ENCODE data around the gene SDHAF1.
"Not testable (repeated sequence)": the region's sequence is repeated elsewhere in the genome, so short reads cannot be mapped to it uniquely, and the experiment has no call there.

The SDHAF1 gene

GRCh38 chr19:35966771-35967170 lies 28.2 kb upstream of the SDHAF1 start:
- Histone ChIP-seq H3K9ac (ENCODE audit: low read depth, low read length) (no peak overlapping the region), H3K27me3 (ENCODE audit: control insufficient read depth, insufficient read depth, low read length) (peaks cover 3% of the 10 kb centered on the region; the same call in 1 of the 2 replicates), H3K9me3 (ENCODE audit: control insufficient read depth, insufficient read depth, low read length) (no peaks in the 10 kb centered on the region), H3K4me1 (ENCODE audit: control insufficient read depth, insufficient read depth, low read length) (no peaks in the 10 kb centered on the region), H3K36me3 (ENCODE audit: control insufficient read depth, insufficient read depth, low read length) (no peaks in the 10 kb centered on the region), H3K4me3 (ENCODE audit: low read depth, low read length) (no peak overlapping the region), H3K27ac (ENCODE audit: low read depth, low read length) (no peak overlapping the region)

GRCh38 chr19:35973487-35973886 lies 21.5 kb upstream of the SDHAF1 start:
- H3K27me3 ChIP-seq (ENCODE audit: control insufficient read depth, insufficient read depth, low read length) = no peaks in the 10 kb centered on the region
- H3K36me3 ChIP-seq (ENCODE audit: control insufficient read depth, insufficient read depth, low read length) = no peaks in the 10 kb centered on the region
- no peaks in the 10 kb centered on the region for H3K9me3 ChIP-seq (ENCODE audit: control insufficient read depth, insufficient read depth, low read length)
- no peaks in the 10 kb centered on the region for H3K4me1 ChIP-seq (ENCODE audit: control insufficient read depth, insufficient read depth, low read length)
- no peak overlapping the region for H3K4me3 ChIP-seq (ENCODE audit: low read depth, low read length)
- H3K9ac ChIP-seq (ENCODE audit: low read depth, low read length) = no peak overlapping the region
- no peak overlapping the region for H3K27ac ChIP-seq (ENCODE audit: low read depth, low read length)

- no peaks in the 10 kb centered on the region for H3K9me3 ChIP-seq (ENCODE audit: control insufficient read depth, insufficient read depth, low read length)
- no peak overlapping the region for H3K9ac ChIP-seq (ENCODE audit: low read depth, low read length)
- H3K36me3 ChIP-seq (ENCODE audit: control insufficient read depth, insufficient read depth, low read length) = no peaks in the 10 kb centered on the region
- H3K27me3 ChIP-seq (ENCODE audit: control insufficient read depth, insufficient read depth, low read length) = no peaks in the 10 kb centered on the region
- no peaks in the 10 kb centered on the region for H3K4me1 ChIP-seq (ENCODE audit: control insufficient read depth, insufficient read depth, low read length)
- no peak overlapping the region for H3K4me3 ChIP-seq (ENCODE audit: low read depth, low read length)
- no peak overlapping the region for H3K27ac ChIP-seq (ENCODE audit: low read depth, low read length)
These were observed 19.3 kb upstream of the SDHAF1 start for GRCh38 chr19:35975608-35976214.

- H3K4me1 ChIP-seq (ENCODE audit: control insufficient read depth, insufficient read depth, low read length) = no peaks in the 10 kb centered on the region
- no peak overlapping the region for H3K4me3 ChIP-seq (ENCODE audit: low read depth, low read length)
- H3K9me3 ChIP-seq (ENCODE audit: control insufficient read depth, insufficient read depth, low read length) = no peaks in the 10 kb centered on the region
- no peaks in the 10 kb centered on the region for H3K27me3 ChIP-seq (ENCODE audit: control insufficient read depth, insufficient read depth, low read length)
- H3K9ac ChIP-seq (ENCODE audit: low read depth, low read length) = no peak overlapping the region
- H3K36me3 ChIP-seq (ENCODE audit: control insufficient read depth, insufficient read depth, low read length) = no peaks in the 10 kb centered on the region
- no peak overlapping the region for H3K27ac ChIP-seq (ENCODE audit: low read depth, low read length)
These were observed 17.4 kb upstream of the SDHAF1 start for GRCh38 chr19:35977446-35978222.

GRCh38 chr19:35978271-35978670 lies 16.7 kb upstream of the SDHAF1 start:
- Histone ChIP-seq H3K36me3 (ENCODE audit: control insufficient read depth, insufficient read depth, low read length) (no peaks in the 10 kb centered on the region), H3K9me3 (ENCODE audit: control insufficient read depth, insufficient read depth, low read length) (no peaks in the 10 kb centered on the region), H3K4me1 (ENCODE audit: control insufficient read depth, insufficient read depth, low read length) (no peaks in the 10 kb centered on the region), H3K9ac (ENCODE audit: low read depth, low read length) (no peak overlapping the region), H3K4me3 (ENCODE audit: low read depth, low read length) (no peak overlapping the region), H3K27me3 (ENCODE audit: control insufficient read depth, insufficient read depth, low read length) (no peaks in the 10 kb centered on the region), H3K27ac (ENCODE audit: low read depth, low read length) (no peak overlapping the region)

GRCh38 chr19:35978832-35979365 lies 16.1 kb upstream of the SDHAF1 start:
- no peak overlapping the region for H3K4me3 ChIP-seq (ENCODE audit: low read depth, low read length)
- H3K9me3 ChIP-seq (ENCODE audit: control insufficient read depth, insufficient read depth, low read length) = no peaks in the 10 kb centered on the region
- H3K4me1 ChIP-seq (ENCODE audit: control insufficient read depth, insufficient read depth, low read length) = no peaks in the 10 kb centered on the region
- no peak overlapping the region for H3K9ac ChIP-seq (ENCODE audit: low read depth, low read length)
- no peak overlapping the region for H3K27ac ChIP-seq (ENCODE audit: low read depth, low read length)
- no peaks in the 10 kb centered on the region for H3K27me3 ChIP-seq (ENCODE audit: control insufficient read depth, insufficient read depth, low read length)
- H3K36me3 ChIP-seq (ENCODE audit: control insufficient read depth, insufficient read depth, low read length) = no peaks in the 10 kb centered on the region

- not testable (repeated sequence) for H3K27ac ChIP-seq (ENCODE audit: low read depth, low read length); H3K9ac ChIP-seq (ENCODE audit: low read depth, low read length); H3K4me1 ChIP-seq (ENCODE audit: control insufficient read depth, insufficient read depth, low read length); H3K9me3 ChIP-seq (ENCODE audit: control insufficient read depth, insufficient read depth, low read length); H3K36me3 ChIP-seq (ENCODE audit: control insufficient read depth, insufficient read depth, low read length); H3K27me3 ChIP-seq (ENCODE audit: control insufficient read depth, insufficient read depth, low read length); H3K4me3 ChIP-seq (ENCODE audit: low read depth, low read length)
These were observed 14.0 kb upstream of the SDHAF1 start for GRCh38 chr19:35980997-35981396.

- H3K36me3 ChIP-seq (ENCODE audit: control insufficient read depth, insufficient read depth, low read length) = no peaks in the 10 kb centered on the region
- no peak overlapping the region for H3K9ac ChIP-seq (ENCODE audit: low read depth, low read length)
- H3K9me3 ChIP-seq (ENCODE audit: control insufficient read depth, insufficient read depth, low read length) = no peaks in the 10 kb centered on the region
- no peak overlapping the region for H3K4me3 ChIP-seq (ENCODE audit: low read depth, low read length)
- peaks cover 14% of the 10 kb centered on the region for H3K27me3 ChIP-seq (ENCODE audit: control insufficient read depth, insufficient read depth, low read length)
- no peak overlapping the region for H3K27ac ChIP-seq (ENCODE audit: low read depth, low read length)
- no peaks in the 10 kb centered on the region for H3K4me1 ChIP-seq (ENCODE audit: control insufficient read depth, insufficient read depth, low read length)
These were observed 11.8 kb upstream of the SDHAF1 start for GRCh38 chr19:35983177-35983576.

- no peak overlapping the region for H3K4me3 ChIP-seq (ENCODE audit: low read depth, low read length)
- H3K4me1 ChIP-seq (ENCODE audit: control insufficient read depth, insufficient read depth, low read length) = no peaks in the 10 kb centered on the region
- no peaks in the 10 kb centered on the region for H3K9me3 ChIP-seq (ENCODE audit: control insufficient read depth, insufficient read depth, low read length)
- H3K27ac ChIP-seq (ENCODE audit: low read depth, low read length) = no peak overlapping the region
- no peaks in the 10 kb centered on the region for H3K36me3 ChIP-seq (ENCODE audit: control insufficient read depth, insufficient read depth, low read length)
- peaks cover 14% of the 10 kb centered on the region for H3K27me3 ChIP-seq (ENCODE audit: control insufficient read depth, insufficient read depth, low read length)
- no peak overlapping the region for H3K9ac ChIP-seq (ENCODE audit: low read depth, low read length)
These were observed 8.9 kb upstream of the SDHAF1 start for GRCh38 chr19:35986111-35986510.

GRCh38 chr19:35986664-35987570 lies 8.1 kb upstream of the SDHAF1 start:
- Histone ChIP-seq H3K27me3 (ENCODE audit: control insufficient read depth, insufficient read depth, low read length) (peaks cover 14% of the 10 kb centered on the region), H3K4me3 (ENCODE audit: low read depth, low read length) (peak overlapping the region; percentile 55), H3K9ac (ENCODE audit: low read depth, low read length) (no peak overlapping the region), H3K36me3 (ENCODE audit: control insufficient read depth, insufficient read depth, low read length) (no peaks in the 10 kb centered on the region), H3K27ac (ENCODE audit: low read depth, low read length) (no peak overlapping the region), H3K4me1 (ENCODE audit: control insufficient read depth, insufficient read depth, low read length) (no peaks in the 10 kb centered on the region), H3K9me3 (ENCODE audit: control insufficient read depth, insufficient read depth, low read length) (no peaks in the 10 kb centered on the region)

- Histone ChIP-seq H3K4me1 (ENCODE audit: control insufficient read depth, insufficient read depth, low read length) (no peaks in the 10 kb centered on the region), H3K9me3 (ENCODE audit: control insufficient read depth, insufficient read depth, low read length) (no peaks in the 10 kb centered on the region), H3K27me3 (ENCODE audit: control insufficient read depth, insufficient read depth, low read length) (peaks cover 14% of the 10 kb centered on the region), H3K36me3 (ENCODE audit: control insufficient read depth, insufficient read depth, low read length) (no peaks in the 10 kb centered on the region), H3K27ac (ENCODE audit: low read depth, low read length) (no peak overlapping the region), H3K4me3 (ENCODE audit: low read depth, low read length) (peak overlapping the region; percentile 55; the same call in 1 of the 2 replicates), H3K9ac (ENCODE audit: low read depth, low read length) (no peak overlapping the region)
These were observed 7.5 kb upstream of the SDHAF1 start for GRCh38 chr19:35987571-35987896.
